Activated CD8-positive, alpha-beta memory T cell treated with anti-CD3 and anti-CD28 coated beads for 48 hours (primary cell): ENCODE data around the gene CSPG4.
"Not testable (repeated sequence)": the region's sequence is repeated elsewhere in the genome, so short reads cannot be mapped to it uniquely, and the experiment has no call there.

ENCODE experiments used
- DNase-seq, 3 experiments: peaks; one replicate each; pipeline ENCODE4 v3.0.0-alpha.2; 2020; ENCODE audit warnings: low read depth in 2 of 3, low spot score in 2 of 3

Gene CSPG4

GRCh38 chr15:75725719-75726607, 13.3 kb upstream of the CSPG4 start:
- no peak for DNase-seq

GRCh38 chr15:75725006-75725718, 12.5 kb upstream of the CSPG4 start:
- DNase-seq: no peak

- DNase-seq: no peak
These were observed 11.4 kb upstream of the CSPG4 start for GRCh38 chr15:75723847-75724660.

- DNase-seq: no peak
These were observed 10.7 kb upstream of the CSPG4 start for GRCh38 chr15:75723171-75723846.

GRCh38 chr15:75721923-75722870, 9.5 kb upstream of the CSPG4 start:
- DNase-seq: no peak

- no peak for DNase-seq
These were observed 8.9 kb upstream of the CSPG4 start for GRCh38 chr15:75721480-75721922.

- peak in 2 of 3 experiments; percentile 42 to 44 for DNase-seq
These were observed 8.3 kb upstream of the CSPG4 start for GRCh38 chr15:75720787-75721479.

GRCh38 chr15:75720297-75720696, 7.6 kb upstream of the CSPG4 start:
- no peak for DNase-seq

GRCh38 chr15:75718328-75718727, 5.7 kb upstream of the CSPG4 start:
- DNase-seq: no peak

- DNase-seq: not testable (repeated sequence)
These were observed 4.4 kb upstream of the CSPG4 start for GRCh38 chr15:75717001-75717400.

GRCh38 chr15:75716249-75716950, 3.8 kb upstream of the CSPG4 start:
- not testable (repeated sequence) for DNase-seq

- not testable (repeated sequence) for DNase-seq
These were observed 2.7 kb upstream of the CSPG4 start for GRCh38 chr15:75715312-75715832.

- DNase-seq: no peak
These were observed 1.5 kb upstream of the CSPG4 start for GRCh38 chr15:75714195-75714594.

- no peak for DNase-seq
These were observed 769 bp upstream of the CSPG4 start for GRCh38 chr15:75713338-75713895.

- DNase-seq: not testable (repeated sequence)
These were observed 1.2 kb downstream of the CSPG4 start for GRCh38 chr15:75711495-75711894.

- DNase-seq: not testable (repeated sequence)
These were observed 1.8 kb downstream of the CSPG4 start for GRCh38 chr15:75710874-75711273.

- DNase-seq: not testable (repeated sequence)
These were observed 3.2 kb downstream of the CSPG4 start for GRCh38 chr15:75709458-75709857.

- no peak for DNase-seq
These were observed 6.0 kb downstream of the CSPG4 start for GRCh38 chr15:75706682-75706954.
